H9 (cell line): Measurements from ENCODE around the gene TAF1A. TPM values are rescaled to one million over a fixed set of nuclear protein-coding genes. Genes with fewer than 3 reads are reported as not detected.

Source experiments
- DNase-seq: peaks from one replicate; pipeline ENCODE4 v3.0.0-alpha.2; 2017
- H2AFZ ChIP-seq: one replicate; pipeline ENCODE4 v1.6.1; 2013; ENCODE audit warnings: mild to moderate bottlenecking, low read length, control low read depth, moderate library complexity
- H2AK5ac ChIP-seq: 2 replicates; pipeline ENCODE4 v1.6.1; 2013; ENCODE audit warnings: low read length, control low read depth, mixed read lengths; ENCODE audit not compliant: insufficient read length
- H2BK120ac ChIP-seq: one replicate; pipeline ENCODE4 v1.6.1; 2013; ENCODE audit warnings: low read depth, mild to moderate bottlenecking, low read length, control low read depth, inconsistent platforms; ENCODE audit not compliant: poor library complexity, severe bottlenecking
- H2BK12ac ChIP-seq: 2 replicates; pipeline ENCODE4 v1.6.1; 2013; ENCODE audit warnings: low read length, control low read depth, mixed read lengths, low read depth; ENCODE audit not compliant: insufficient read length
- H2BK15ac ChIP-seq: 2 replicates; pipeline ENCODE4 v1.6.1; 2013; ENCODE audit warnings: low read depth, low read length, control low read depth
- H2BK20ac ChIP-seq: one replicate; pipeline ENCODE4 v1.6.1; 2013; ENCODE audit warnings: low read depth, mild to moderate bottlenecking, low read length, control low read depth, inconsistent platforms; ENCODE audit not compliant: poor library complexity, severe bottlenecking
- H2BK5ac ChIP-seq: 2 replicates; pipeline ENCODE4 v1.6.1; 2013; ENCODE audit warnings: low read length, control low read depth, mixed read lengths; ENCODE audit not compliant: insufficient read length
- H3K14ac ChIP-seq: 2 replicates; pipeline ENCODE4 v1.6.1; 2013; ENCODE audit warnings: low read length, control low read depth; ENCODE audit not compliant: insufficient read depth
- H3K18ac ChIP-seq: 2 replicates; pipeline ENCODE4 v1.6.1; 2013; ENCODE audit warnings: low read depth, mild to moderate bottlenecking, mixed read lengths, low read length, control low read depth; ENCODE audit not compliant: insufficient read length
- H3K23ac ChIP-seq: 2 replicates; pipeline ENCODE4 v1.6.1; 2013; ENCODE audit warnings: low read length, control low read depth, mixed read lengths, low read depth; ENCODE audit not compliant: insufficient read length
- H3K23me2 ChIP-seq: 2 replicates; pipeline ENCODE4 v1.6.1; 2013; ENCODE audit warnings: low read depth, mild to moderate bottlenecking, mixed read lengths, low read length, control low read depth; ENCODE audit not compliant: insufficient read length, poor library complexity, severe bottlenecking
- H3K27ac ChIP-seq: 2 replicates; pipeline ENCODE4 v1.5.1; 2013; ENCODE audit warnings: low read length, control low read depth, mixed read lengths, low read depth; ENCODE audit not compliant: insufficient read length
- H3K27me3 ChIP-seq: 2 replicates; pipeline ENCODE4 v1.6.1; 2013; ENCODE audit warnings: low read length, control low read depth, inconsistent platforms; ENCODE audit not compliant: insufficient read depth
- H3K4ac ChIP-seq: 2 replicates; pipeline ENCODE4 v1.6.1; 2013; ENCODE audit warnings: low read depth, mild to moderate bottlenecking, control low read depth, inconsistent platforms, low read length, moderate library complexity
- H3K4me1 ChIP-seq: 2 replicates; pipeline ENCODE4 v1.6.1; 2013; ENCODE audit warnings: low read length, control low read depth, inconsistent platforms; ENCODE audit not compliant: insufficient read depth
- H3K4me2 ChIP-seq: 2 replicates; pipeline ENCODE4 v1.6.1; 2013; ENCODE audit warnings: low read length, control low read depth, mixed read lengths; ENCODE audit not compliant: insufficient read length, insufficient read depth
- H3K56ac ChIP-seq: 2 replicates; pipeline ENCODE4 v1.6.1; 2013; ENCODE audit warnings: low read depth, mild to moderate bottlenecking, mixed read lengths, low read length, control low read depth; ENCODE audit not compliant: insufficient read length
- H3K79me1 ChIP-seq: 2 replicates; pipeline ENCODE4 v1.6.1; 2013; ENCODE audit warnings: low read depth, mild to moderate bottlenecking, moderate library complexity, low read length, control low read depth, inconsistent platforms; ENCODE audit not compliant: insufficient read depth, poor library complexity, severe bottlenecking
- H3K79me2 ChIP-seq: 2 replicates; pipeline ENCODE4 v1.6.1; 2013; ENCODE audit warnings: low read length, control low read depth, inconsistent platforms; ENCODE audit not compliant: insufficient read depth
- H3K9ac ChIP-seq: 2 replicates; pipeline ENCODE4 v1.6.1; 2013; ENCODE audit warnings: low read length, control low read depth, mixed read lengths; ENCODE audit not compliant: insufficient read length; ENCODE audit errors: extremely low read depth
- H3K9me3 ChIP-seq: one replicate; pipeline ENCODE4 v1.6.1; 2013; ENCODE audit warnings: low read depth, low read length, inconsistent platforms; ENCODE audit not compliant: control insufficient read depth
- H3T11ph ChIP-seq: one replicate; pipeline ENCODE4 v1.6.1; 2013; ENCODE audit warnings: mild to moderate bottlenecking, low read length, control low read depth, inconsistent platforms
- H4K20me1 ChIP-seq: one replicate; pipeline ENCODE4 v1.6.1; 2013; ENCODE audit not compliant: control insufficient read depth, insufficient read length, insufficient read depth
- H4K5ac ChIP-seq: 2 replicates; pipeline ENCODE4 v1.6.1; 2013; ENCODE audit warnings: low read depth, mild to moderate bottlenecking, mixed read lengths, low read length, control low read depth; ENCODE audit not compliant: insufficient read length
- H4K8ac ChIP-seq: replicated peaks from 2 replicates; pipeline ENCODE4 v1.6.1; 2013; ENCODE audit warnings: low read length, control low read depth, mixed read lengths, low read depth; ENCODE audit not compliant: insufficient read length
- H4K91ac ChIP-seq: 2 replicates; pipeline ENCODE4 v1.6.1; 2013; ENCODE audit warnings: low read depth, mild to moderate bottlenecking, moderate library complexity, mixed read lengths, low read length, control low read depth; ENCODE audit not compliant: insufficient read length
- H3K27ac Mint-ChIP-seq, 3 experiments: 2 replicates in 2 of 3; 3 replicates in 1 of 3; pipeline ENCODE4 v1.8.0; 2020 to 2021; ENCODE audit warnings: mixed read lengths in 3 of 3, mild to moderate bottlenecking in 1 of 3, moderate library complexity in 1 of 3
- H3K27me3 Mint-ChIP-seq: 2 replicates; pipeline ENCODE4 v1.8.0; 2021; ENCODE audit warnings: low read depth, mild to moderate bottlenecking, moderate library complexity, mixed read lengths
- H3K36me3 Mint-ChIP-seq, 3 experiments: 2 replicates in 2 of 3; 3 replicates in 1 of 3; pipeline ENCODE4 v1.8.0; 2020 to 2021; ENCODE audit warnings: low read depth in 3 of 3, mixed read lengths in 3 of 3; ENCODE audit not compliant: insufficient read depth in 1 of 3
- H3K4me1 Mint-ChIP-seq, 2 experiments: 2 replicates each; pipeline ENCODE4 v1.8.0; 2020; ENCODE audit warnings: mixed read lengths in 2 of 2
- H3K4me3 Mint-ChIP-seq, 2 experiments: 2 replicates in 1 of 2; 3 replicates in 1 of 2; pipeline ENCODE4 v1.8.0; 2020 to 2021; ENCODE audit warnings: mild to moderate bottlenecking in 2 of 2, mixed read lengths in 2 of 2, moderate library complexity in 1 of 2
- H3K9me3 Mint-ChIP-seq, 2 experiments: 2 replicates in 1 of 2; 3 replicates in 1 of 2; pipeline ENCODE4 v1.8.0; 2020; ENCODE audit warnings: mild to moderate bottlenecking in 2 of 2, mixed read lengths in 2 of 2, moderate library complexity in 1 of 2
- CTCF ChIP-seq: fragments of 200-600 bp; sonication (generic); conservative IDR thresholded peaks from 3 replicates; pipeline ENCODE4 v1.8.0; 2021; ENCODE audit warnings: antibody characterized with exemption, mild to moderate bottlenecking
- WGBS: extraction: QIAGEN DNeasy Blood & Tissue Kit; methylation state at CpG from one replicate; pipeline ENCODE4 v1.1.7; 2013; ENCODE audit warnings: missing lambda C conversion rate, low lambda C conversion rate, mixed read lengths; ENCODE audit not compliant: insufficient read length; ENCODE audit errors: extremely low coverage; 5-methylcytosine and 5-hydroxymethylcytosine counted together
- total RNA-seq: library from RNA; stranded (reverse); gene quantifications from 2 replicates; pipeline ENCODE4 v1.2.1, GENCODE V29; 2021

TAF1A gene
- total RNA-seq, 1 experiment from 2014 or later, result 14.8 TPM

- H2AFZ ChIP-seq, result no peak overlapping the region
- no peaks in the 10 kb centered on the region for H3K9me3 Mint-ChIP-seq
- H3K18ac ChIP-seq, result no peak overlapping the region
- H3K27ac Mint-ChIP-seq, result no peak overlapping the region
- no peak overlapping the region for H3K4ac ChIP-seq
- peaks cover 13 to 14% of the 10 kb centered on the region in 2 experiments; a peak in 3 of 4 replicates for H3K4me1 Mint-ChIP-seq
- H2BK15ac ChIP-seq, result no peak overlapping the region
- H2BK5ac ChIP-seq, result no peak overlapping the region
- WGBS, result no CpG with 5 or more reads among the region's 5 CpGs
- peak overlapping the region; percentile 11 for H3K9ac ChIP-seq
- H3K27me3 ChIP-seq, result no peaks in the 10 kb centered on the region
- no peak overlapping the region for H2BK20ac ChIP-seq
- H3K27me3 Mint-ChIP-seq, result peaks cover 40% of the 10 kb centered on the region
- no peaks in the 10 kb centered on the region for H3K9me3 ChIP-seq
- no peak overlapping the region for H3T11ph ChIP-seq
- no peak overlapping the region for H3K14ac ChIP-seq
- H3K79me2 ChIP-seq, result peaks cover 3% of the 10 kb centered on the region; the same call in 1 of the 2 replicates
- no peak for DNase-seq
- H3K56ac ChIP-seq, result no peak overlapping the region
- H4K8ac ChIP-seq, result no peak overlapping the region
- no peak overlapping the region for H2BK120ac ChIP-seq
- no peaks in the 10 kb centered on the region for H3K4me1 ChIP-seq
- no peak for TF ChIP-seq CTCF
- peaks cover 10% of the 10 kb centered on the region for H3K23me2 ChIP-seq
- H2BK12ac ChIP-seq, result no peak overlapping the region
- H3K23ac ChIP-seq, result no peak overlapping the region
- H2AK5ac ChIP-seq, result no peak overlapping the region
- H4K20me1 ChIP-seq, result no peaks in the 10 kb centered on the region
- no peak overlapping the region for H3K4me2 ChIP-seq
- H3K4me3 Mint-ChIP-seq, result peak overlapping the region; percentile 78 to 86; a peak in 2 of 5 replicates
- H3K79me1 ChIP-seq, result no peaks in the 10 kb centered on the region
- H3K27ac ChIP-seq, result no peak overlapping the region
- peaks cover 5 to 8% (median 6%) of the 10 kb centered on the region in 3 experiments; a peak in 4 of 7 replicates for H3K36me3 Mint-ChIP-seq
- H4K5ac ChIP-seq, result no peak overlapping the region
- no peak overlapping the region for H4K91ac ChIP-seq
Observed at GRCh38 chr1:222616525-222616924, 26.8 kb upstream of the TAF1A start.
